NT2/D1 (cell line): Measurements from ENCODE around the gene HACD4.

Source experiments
- SUZ12 ChIP-seq: IDR thresholded peaks from 2 replicates; pipeline ENCODE4 v1.6.1; 2011; ENCODE audit not compliant: insufficient read length, insufficient read depth; ENCODE audit errors: extremely low read depth
- YY1 ChIP-seq: IDR thresholded peaks from 2 replicates; pipeline ENCODE4 v1.6.1; 2011; ENCODE audit not compliant: insufficient read length, insufficient read depth
- ZNF274 ChIP-seq: IDR thresholded peaks from 2 replicates; pipeline ENCODE4 v1.6.1; 2011; ENCODE audit warnings: mild to moderate bottlenecking, low read depth, low read length

- TF ChIP-seq SUZ12 (no peak), ZNF274 (no peak), YY1 (no peak)
Measured at GRCh38 chr9:20984506-20984905, 46.9 kb downstream of the HACD4 start.
